ENCODE results near the gene ZNF280B.

Gene ZNF280B

DNA sequence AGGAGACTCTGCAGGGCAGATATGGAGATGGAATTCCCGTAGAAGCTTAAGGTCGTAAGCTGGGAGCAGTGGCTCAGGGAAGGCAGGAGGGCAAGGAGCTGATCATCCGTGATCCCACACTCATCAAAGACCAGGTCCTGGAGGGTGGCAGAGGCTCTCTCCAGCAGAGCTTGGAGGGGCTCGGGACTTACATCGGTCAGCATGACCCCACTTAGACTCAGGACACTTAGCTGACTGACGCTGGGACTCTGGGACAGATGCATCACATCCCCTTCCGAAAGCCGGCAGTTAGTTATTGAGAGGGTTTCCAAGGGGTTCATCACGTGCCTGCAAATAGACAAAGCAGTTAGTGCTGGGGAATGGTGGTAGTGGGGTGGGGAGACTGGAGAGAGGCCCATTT, 39.8 kb upstream of the ZNF280B start:
- Histone ChIP-seq H3K27me3 (ENCODE audit: low read depth, low read length) (no peaks in the 10 kb centered on the region), H3K27ac (ENCODE audit: low read length) (no peak overlapping the region), H3K4me1 (ENCODE audit: control insufficient read depth in 1 of 2, insufficient read depth in 2 of 2, low read length in 2 of 2) (no peaks in the 10 kb centered on the region), H3K36me3 (ENCODE audit: control insufficient read depth in 1 of 2, insufficient read depth in 2 of 2, low read length in 2 of 2) (no peaks in the 10 kb centered on the region), H3K4me3 (ENCODE audit: low read depth in 1 of 2, low read length in 2 of 2) (no peak overlapping the region), H3K9me3 (ENCODE audit: control insufficient read depth in 1 of 2, low read length in 2 of 2) (no peaks in the 10 kb centered on the region)

DNA sequence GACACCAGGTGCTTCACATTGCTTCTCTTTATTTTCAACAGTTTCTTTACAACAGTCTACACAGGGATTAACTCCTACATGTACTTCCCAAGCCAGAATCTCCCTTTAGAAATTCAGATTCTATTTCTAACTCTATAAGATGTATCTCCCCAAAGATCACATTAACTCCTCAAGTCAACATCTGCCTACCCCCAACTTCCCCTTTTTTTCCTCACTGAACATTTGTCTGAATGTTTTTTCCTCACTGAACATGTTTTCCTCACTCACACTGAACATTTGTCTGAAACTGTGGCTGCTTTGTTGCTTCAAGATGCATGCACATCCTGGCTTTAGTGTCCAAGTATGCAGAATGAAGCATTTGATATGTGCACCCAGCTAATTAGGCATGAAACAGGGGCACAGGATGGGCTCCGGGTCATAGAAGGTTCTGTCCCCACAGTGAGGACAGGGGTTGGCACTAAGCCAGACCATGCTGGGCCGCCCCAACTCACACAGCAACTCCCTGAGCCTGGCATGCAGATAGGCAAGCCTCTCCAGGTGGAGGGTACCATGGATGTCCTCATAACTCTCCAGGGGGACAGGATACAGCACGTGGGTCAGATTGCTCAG, 39.3 kb upstream of the ZNF280B start:
- Histone ChIP-seq H3K27ac (ENCODE audit: low read length) (no peak overlapping the region), H3K27me3 (ENCODE audit: low read depth, low read length) (no peaks in the 10 kb centered on the region), H3K36me3 (ENCODE audit: control insufficient read depth in 1 of 2, insufficient read depth in 2 of 2, low read length in 2 of 2) (no peaks in the 10 kb centered on the region), H3K9me3 (ENCODE audit: control insufficient read depth in 1 of 2, low read length in 2 of 2) (no peaks in the 10 kb centered on the region), H3K4me1 (ENCODE audit: control insufficient read depth in 1 of 2, insufficient read depth in 2 of 2, low read length in 2 of 2) (no peaks in the 10 kb centered on the region), H3K4me3 (ENCODE audit: low read depth in 1 of 2, low read length in 2 of 2) (no peak overlapping the region)

DNA sequence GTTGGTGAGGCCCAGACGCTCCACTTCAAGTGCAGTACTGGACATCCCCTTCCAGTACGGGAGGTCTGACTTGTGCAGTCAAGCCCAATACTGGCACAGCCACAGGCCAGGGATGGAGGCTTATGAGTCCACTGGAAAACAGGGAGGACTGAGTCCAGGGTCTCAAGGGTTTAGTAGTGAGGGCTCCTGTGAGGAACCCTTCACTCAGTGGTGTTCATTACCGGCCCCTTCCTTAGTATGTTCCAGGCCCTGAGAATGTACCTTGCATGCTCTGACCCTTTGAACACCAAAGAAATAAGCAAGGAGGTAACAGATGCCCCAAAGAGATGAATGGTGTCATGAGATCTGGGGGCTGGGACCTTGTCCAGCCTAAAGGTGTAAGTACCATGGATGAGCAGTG, 38.7 kb upstream of the ZNF280B start:
- Histone ChIP-seq H3K27ac (ENCODE audit: low read length) (no peak overlapping the region), H3K9me3 (ENCODE audit: control insufficient read depth in 1 of 2, low read length in 2 of 2) (no peaks in the 10 kb centered on the region), H3K36me3 (ENCODE audit: control insufficient read depth in 1 of 2, insufficient read depth in 2 of 2, low read length in 2 of 2) (no peaks in the 10 kb centered on the region), H3K4me1 (ENCODE audit: control insufficient read depth in 1 of 2, insufficient read depth in 2 of 2, low read length in 2 of 2) (no peaks in the 10 kb centered on the region), H3K4me3 (ENCODE audit: low read depth in 1 of 2, low read length in 2 of 2) (no peak overlapping the region), H3K27me3 (ENCODE audit: low read depth, low read length) (no peaks in the 10 kb centered on the region)

DNA sequence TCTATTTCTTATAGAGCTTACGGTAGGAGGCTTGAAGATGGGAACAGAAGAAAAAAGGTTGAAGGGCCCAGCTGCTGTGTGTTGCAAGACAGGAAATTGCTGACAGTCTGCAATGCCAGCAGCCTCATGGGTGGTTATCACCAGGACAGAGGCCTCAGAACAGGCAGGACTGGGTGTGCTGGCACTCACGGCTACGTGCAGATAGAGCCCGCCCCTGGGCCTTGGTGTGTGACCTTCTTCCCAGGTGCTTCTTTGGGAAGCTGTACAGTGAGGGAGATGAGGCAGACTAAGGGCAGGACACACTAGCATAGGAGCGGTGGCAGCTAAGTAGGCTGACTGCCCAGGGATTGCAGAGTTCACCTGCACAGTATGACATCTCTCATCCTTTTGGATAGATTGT, 37.9 kb upstream of the ZNF280B start:
- H3K9me3 ChIP-seq (ENCODE audit: control insufficient read depth in 1 of 2, low read length in 2 of 2) = no peaks in the 10 kb centered on the region
- no peak overlapping the region for H3K27ac ChIP-seq (ENCODE audit: low read length)
- H3K36me3 ChIP-seq (ENCODE audit: control insufficient read depth in 1 of 2, insufficient read depth in 2 of 2, low read length in 2 of 2) = no peaks in the 10 kb centered on the region
- no peaks in the 10 kb centered on the region for H3K4me1 ChIP-seq (ENCODE audit: control insufficient read depth in 1 of 2, insufficient read depth in 2 of 2, low read length in 2 of 2)
- H3K27me3 ChIP-seq (ENCODE audit: low read depth, low read length) = no peaks in the 10 kb centered on the region
- H3K4me3 ChIP-seq (ENCODE audit: low read depth in 1 of 2, low read length in 2 of 2) = no peak overlapping the region

DNA sequence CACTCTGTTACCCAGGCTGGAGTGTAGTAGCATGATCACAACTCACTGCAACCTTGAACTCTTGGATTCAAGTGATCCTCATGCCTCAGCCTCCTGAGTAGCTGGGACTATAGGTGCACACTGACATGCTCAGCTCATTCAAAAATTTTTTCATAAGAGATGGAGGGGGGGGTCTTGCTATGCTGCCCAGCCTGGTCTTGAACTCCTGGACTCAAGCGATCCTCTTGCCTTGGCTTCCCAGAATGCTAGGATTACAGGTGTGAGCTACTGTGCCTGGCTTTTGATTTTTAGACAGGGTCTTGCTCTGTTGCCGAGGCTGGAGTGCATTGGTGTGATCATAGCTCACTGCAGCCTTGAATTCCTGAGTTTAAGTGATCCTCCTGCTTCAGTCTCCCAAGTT, 36.5 kb upstream of the ZNF280B start:
- H3K9me3 ChIP-seq (ENCODE audit: control insufficient read depth in 1 of 2, low read length in 2 of 2) = peaks cover 0 to 4% of the 10 kb centered on the region in 2 donors
- H3K4me1 ChIP-seq (ENCODE audit: control insufficient read depth in 1 of 2, insufficient read depth in 2 of 2, low read length in 2 of 2) = no peaks in the 10 kb centered on the region
- no peaks in the 10 kb centered on the region for H3K27me3 ChIP-seq (ENCODE audit: low read depth, low read length)
- H3K4me3 ChIP-seq (ENCODE audit: low read depth in 1 of 2, low read length in 2 of 2) = no peak overlapping the region
- H3K36me3 ChIP-seq (ENCODE audit: control insufficient read depth in 1 of 2, insufficient read depth in 2 of 2, low read length in 2 of 2) = no peaks in the 10 kb centered on the region
- H3K27ac ChIP-seq (ENCODE audit: low read length) = no peak overlapping the region

DNA sequence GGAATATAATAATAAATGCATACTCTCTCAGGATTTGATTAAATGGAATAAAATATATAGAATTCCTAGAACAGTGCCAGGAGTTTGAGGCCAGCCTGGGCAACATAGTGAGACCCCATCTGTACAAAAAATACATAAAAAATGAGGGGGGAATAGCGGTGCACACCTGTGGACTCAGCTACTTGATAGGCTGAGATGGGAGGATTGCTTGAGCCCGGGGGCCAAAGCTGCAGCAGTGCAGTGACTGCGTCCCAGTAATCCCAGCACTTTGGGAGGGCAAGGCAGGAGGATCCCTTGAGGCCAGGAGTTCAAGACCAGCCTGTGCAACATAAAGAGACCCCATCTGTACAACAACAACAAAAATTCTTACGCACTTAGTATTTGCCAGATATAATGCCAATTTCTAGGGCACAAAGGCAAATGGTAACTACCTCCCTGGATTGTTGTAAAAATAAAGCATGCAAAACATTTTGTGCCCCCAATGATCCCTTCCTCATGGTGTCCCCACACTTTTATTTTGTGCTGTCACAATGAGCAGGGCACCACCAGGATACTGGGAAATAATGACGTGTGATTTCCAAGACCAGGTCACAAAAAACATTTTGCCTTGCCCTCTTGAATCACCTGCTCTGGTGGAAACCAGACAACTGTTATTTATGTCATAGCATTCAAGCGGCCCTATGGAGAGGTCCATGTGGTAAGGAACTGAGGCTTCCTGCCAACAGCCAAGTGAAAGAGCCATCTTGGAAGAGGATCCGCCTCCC, 29.9 kb upstream of the ZNF280B start:
- no peaks in the 10 kb centered on the region for H3K36me3 ChIP-seq (ENCODE audit: control insufficient read depth in 1 of 2, insufficient read depth in 2 of 2, low read length in 2 of 2)
- H3K27ac ChIP-seq (ENCODE audit: low read length) = no peak overlapping the region
- H3K9me3 ChIP-seq (ENCODE audit: control insufficient read depth in 1 of 2, low read length in 2 of 2) = peaks cover 0 to 4% of the 10 kb centered on the region in 2 donors
- no peak overlapping the region for H3K4me3 ChIP-seq (ENCODE audit: low read depth in 1 of 2, low read length in 2 of 2)
- no peaks in the 10 kb centered on the region for H3K4me1 ChIP-seq (ENCODE audit: control insufficient read depth in 1 of 2, insufficient read depth in 2 of 2, low read length in 2 of 2)
- no peaks in the 10 kb centered on the region for H3K27me3 ChIP-seq (ENCODE audit: low read depth, low read length)

DNA sequence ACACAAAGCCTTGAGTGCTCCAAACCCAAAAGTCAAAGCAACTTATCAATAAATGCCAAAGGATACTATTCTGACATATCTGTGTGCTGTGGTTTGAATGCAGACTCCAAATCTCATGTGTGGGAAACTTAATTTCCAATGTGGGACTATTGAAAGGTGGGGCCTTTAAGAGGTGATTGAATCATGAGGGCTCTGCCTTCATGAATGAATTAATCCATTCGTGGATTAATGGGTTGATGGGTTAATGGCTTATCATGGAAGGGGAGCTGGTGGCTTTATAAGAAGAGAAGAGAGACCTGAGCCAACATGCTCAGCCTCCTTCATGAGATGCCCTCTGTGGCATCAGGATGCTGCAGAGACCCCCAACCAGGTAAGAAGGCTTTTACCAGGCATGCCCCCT, 28.4 kb upstream of the ZNF280B start:
- H3K27me3 ChIP-seq (ENCODE audit: low read depth, low read length) = no peaks in the 10 kb centered on the region

DNA sequence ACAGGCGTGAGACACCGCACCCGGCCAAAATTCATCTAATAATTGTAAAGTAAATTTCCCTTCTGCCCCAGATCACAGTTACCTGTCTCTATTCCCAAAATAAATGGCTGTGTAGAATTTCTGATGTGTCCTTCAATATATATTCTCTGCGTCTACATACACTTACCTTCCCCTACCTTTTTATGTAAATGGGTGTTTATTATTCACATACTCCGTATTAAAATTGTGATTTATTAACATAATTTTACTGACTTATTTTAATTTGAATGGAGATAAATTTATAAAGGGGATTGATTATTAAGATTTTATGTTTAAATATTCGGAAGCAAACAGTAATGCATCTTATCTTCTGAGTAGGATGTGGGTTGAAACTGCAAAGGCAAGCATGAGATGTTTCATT, 28.0 kb upstream of the ZNF280B start:
- Histone ChIP-seq H3K36me3 (ENCODE audit: control insufficient read depth in 1 of 2, insufficient read depth in 2 of 2, low read length in 2 of 2) (no peaks in the 10 kb centered on the region), H3K4me3 (ENCODE audit: low read depth in 1 of 2, low read length in 2 of 2) (no peak overlapping the region), H3K9me3 (ENCODE audit: control insufficient read depth in 1 of 2, low read length in 2 of 2) (peaks cover 0 to 4% of the 10 kb centered on the region in 2 donors), H3K27me3 (ENCODE audit: low read depth, low read length) (no peaks in the 10 kb centered on the region), H3K27ac (ENCODE audit: low read length) (no peak overlapping the region), H3K4me1 (ENCODE audit: control insufficient read depth in 1 of 2, insufficient read depth in 2 of 2, low read length in 2 of 2) (no peaks in the 10 kb centered on the region)

More for the DNA sequence above, 28.4 kb upstream of the ZNF280B start:
- Histone ChIP-seq H3K9me3 (ENCODE audit: control insufficient read depth in 1 of 2, low read length in 2 of 2) (peaks cover 0 to 4% of the 10 kb centered on the region in 2 donors), H3K36me3 (ENCODE audit: control insufficient read depth in 1 of 2, insufficient read depth in 2 of 2, low read length in 2 of 2) (no peaks in the 10 kb centered on the region), H3K4me3 (ENCODE audit: low read depth in 1 of 2, low read length in 2 of 2) (no peak overlapping the region), H3K4me1 (ENCODE audit: control insufficient read depth in 1 of 2, insufficient read depth in 2 of 2, low read length in 2 of 2) (no peaks in the 10 kb centered on the region), H3K27ac (ENCODE audit: low read length) (no peak overlapping the region)

DNA sequence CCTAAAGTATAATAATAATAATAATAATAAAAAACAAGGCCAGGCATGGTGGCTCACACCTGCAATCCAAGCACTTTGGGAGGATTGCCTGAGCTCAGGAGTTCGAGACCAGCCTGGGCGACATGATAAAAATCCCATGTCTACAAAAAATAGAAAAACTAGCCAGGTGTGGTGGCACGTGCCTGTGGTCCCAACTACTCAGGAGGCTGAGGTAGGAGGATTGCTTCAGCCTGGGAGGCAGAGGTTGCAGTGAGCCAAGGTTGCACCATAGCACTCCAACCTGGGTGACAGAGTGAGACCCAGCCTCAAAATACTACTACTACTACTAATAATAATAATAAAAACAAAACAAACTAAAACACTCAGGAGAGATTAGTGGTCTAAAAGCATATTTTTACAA, 27.1 kb upstream of the ZNF280B start:
- Histone ChIP-seq H3K4me1 (ENCODE audit: control insufficient read depth in 1 of 2, insufficient read depth in 2 of 2, low read length in 2 of 2) (no peaks in the 10 kb centered on the region), H3K27me3 (ENCODE audit: low read depth, low read length) (no peaks in the 10 kb centered on the region), H3K4me3 (ENCODE audit: low read depth in 1 of 2, low read length in 2 of 2) (no peak overlapping the region), H3K36me3 (ENCODE audit: control insufficient read depth in 1 of 2, insufficient read depth in 2 of 2, low read length in 2 of 2) (no peaks in the 10 kb centered on the region), H3K9me3 (ENCODE audit: control insufficient read depth in 1 of 2, low read length in 2 of 2) (peaks cover 0 to 4% of the 10 kb centered on the region in 2 donors), H3K27ac (ENCODE audit: low read length) (no peak overlapping the region)

DNA sequence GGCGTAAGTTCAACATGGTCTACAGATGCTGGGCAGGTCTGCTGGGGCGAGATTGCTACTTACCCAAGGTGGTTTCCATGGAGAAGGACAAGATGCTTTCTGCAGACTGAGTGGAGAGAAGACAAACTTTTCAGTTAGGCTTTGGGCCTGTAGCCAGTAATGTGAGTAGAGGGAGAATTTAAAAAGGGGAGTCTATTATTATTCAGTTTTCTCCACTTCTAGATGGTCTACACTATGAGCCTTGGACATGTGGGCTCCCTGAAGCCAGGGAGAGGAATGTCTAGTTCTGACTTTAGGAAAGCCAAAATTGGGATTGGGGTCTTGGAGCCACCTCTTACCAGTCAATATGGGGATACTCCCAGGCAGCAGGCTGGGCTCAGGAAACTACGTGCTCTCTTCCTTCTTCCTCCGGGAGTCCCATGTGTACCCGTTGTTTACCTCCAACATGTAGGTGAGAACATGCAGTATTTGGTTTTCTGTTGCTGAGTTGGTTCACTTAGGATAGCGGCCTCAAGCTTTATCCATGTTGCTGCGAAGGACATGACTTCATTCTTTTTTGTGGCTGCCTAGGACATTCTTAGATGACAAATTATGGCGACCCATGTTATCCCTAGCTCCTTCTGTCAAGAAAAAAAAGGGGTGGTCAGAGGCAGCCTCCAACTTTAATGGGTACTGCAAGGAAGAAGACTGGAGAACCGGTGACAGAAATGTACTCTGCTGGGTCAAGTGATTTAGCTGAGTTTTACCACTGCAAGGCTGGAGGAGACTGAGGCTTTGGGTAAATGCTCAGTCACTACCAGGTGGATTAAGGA, 26.3 kb upstream of the ZNF280B start:
- Histone ChIP-seq H3K27me3 (ENCODE audit: low read depth, low read length) (no peaks in the 10 kb centered on the region), H3K36me3 (ENCODE audit: control insufficient read depth in 1 of 2, insufficient read depth in 2 of 2, low read length in 2 of 2) (no peaks in the 10 kb centered on the region), H3K4me1 (ENCODE audit: control insufficient read depth in 1 of 2, insufficient read depth in 2 of 2, low read length in 2 of 2) (no peaks in the 10 kb centered on the region), H3K9me3 (ENCODE audit: control insufficient read depth in 1 of 2, low read length in 2 of 2) (no peaks in the 10 kb centered on the region), H3K4me3 (ENCODE audit: low read depth in 1 of 2, low read length in 2 of 2) (no peak overlapping the region), H3K27ac (ENCODE audit: low read length) (no peak overlapping the region)

DNA sequence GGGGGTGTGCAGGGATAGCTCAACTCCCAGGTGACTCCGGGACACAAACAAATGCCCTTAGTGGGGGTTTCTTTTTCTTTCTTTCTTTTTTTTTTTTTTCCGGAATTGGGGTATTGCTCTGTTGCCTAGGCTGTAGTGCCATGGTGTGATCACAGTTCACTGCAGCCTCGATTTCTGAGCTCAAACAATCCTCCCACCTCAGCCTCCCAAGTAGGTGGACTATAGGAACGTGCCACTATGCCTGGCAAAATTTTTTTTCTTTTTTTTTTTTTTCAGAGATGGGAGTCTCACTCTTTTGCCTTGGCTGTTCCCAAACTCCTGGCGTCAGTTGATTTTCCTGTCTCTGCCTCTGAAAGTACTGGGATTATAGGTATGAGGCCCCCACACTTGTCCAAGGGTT, 25.3 kb upstream of the ZNF280B start:
- Histone ChIP-seq H3K27me3 (ENCODE audit: low read depth, low read length) (no peaks in the 10 kb centered on the region), H3K4me1 (ENCODE audit: control insufficient read depth in 1 of 2, insufficient read depth in 2 of 2, low read length in 2 of 2) (no peaks in the 10 kb centered on the region), H3K9me3 (ENCODE audit: control insufficient read depth in 1 of 2, low read length in 2 of 2) (no peaks in the 10 kb centered on the region), H3K27ac (ENCODE audit: low read length) (no peak overlapping the region), H3K36me3 (ENCODE audit: control insufficient read depth in 1 of 2, insufficient read depth in 2 of 2, low read length in 2 of 2) (no peaks in the 10 kb centered on the region), H3K4me3 (ENCODE audit: low read depth in 1 of 2, low read length in 2 of 2) (no peak overlapping the region)
